CD14-positive monocyte (primary cell): Measurements from ENCODE around the gene HMCN1. TPM values are rescaled to one million over a fixed set of nuclear protein-coding genes. Genes with fewer than 3 reads are reported as not detected.

Source experiments
- DNase-seq, 3 donors: peaks; one replicate each; pipeline ENCODE4 v3.0.0-alpha.2; 2011 to 2022
- H2AFZ ChIP-seq: 2 replicates; pipeline ENCODE4 v1.6.0; 2012; ENCODE audit warnings: mild to moderate bottlenecking, low read depth, low read length, inconsistent platforms; ENCODE audit not compliant: insufficient read depth, poor library complexity, severe bottlenecking
- H3K27ac ChIP-seq, 2 donors: 1 replicate in 1 of 2; 2 replicates in 1 of 2; pipeline ENCODE4 v1.5.1; 2012 to 2013; ENCODE audit warnings: low read length in 2 of 2, control low read depth in 1 of 2, inconsistent platforms in 1 of 2, low read depth in 1 of 2, mild to moderate bottlenecking in 1 of 2
- H3K27me3 ChIP-seq, 2 donors: one replicate each; pipeline versions ENCODE4 v1.6.0 to v1.6.1; 2011 to 2013; ENCODE audit warnings: low read length in 2 of 2; ENCODE audit not compliant: control insufficient read depth in 2 of 2, insufficient read depth in 2 of 2
- H3K36me3 ChIP-seq, 2 donors: replicated peaks in 1 of 2; 1 replicate in 1 of 2; 2 replicates in 1 of 2; pipeline versions ENCODE4 v1.5.1 to v1.6.1; 2012 to 2013; ENCODE audit warnings: low read length in 2 of 2, control low read depth in 1 of 2, inconsistent platforms in 1 of 2, mild to moderate bottlenecking in 1 of 2; ENCODE audit not compliant: insufficient read depth in 2 of 2, control insufficient read depth in 1 of 2
- H3K4me1 ChIP-seq, 2 donors: 1 replicate in 1 of 2; 2 replicates in 1 of 2; pipeline versions ENCODE4 v1.5.1 to v1.6.1; 2012 to 2013; ENCODE audit warnings: low read length in 2 of 2, control low read depth in 1 of 2, inconsistent platforms in 1 of 2, mild to moderate bottlenecking in 1 of 2, moderate library complexity in 1 of 2; ENCODE audit not compliant: insufficient read depth in 2 of 2, control insufficient read depth in 1 of 2
- H3K4me2 ChIP-seq: replicated peaks from 2 replicates; pipeline ENCODE3; 2012; ENCODE audit warnings: low read length, moderate library complexity, mild to moderate bottlenecking; ENCODE audit not compliant: poor library complexity, severe bottlenecking; ENCODE audit errors: extremely low read depth
- H3K4me3 ChIP-seq, 3 experiments: fragments of 200-600 bp in 1 of 3; sonication (generic) in 1 of 3; replicated peaks in 1 of 3; 1 replicate in 2 of 3; 2 replicates in 1 of 3; pipeline ENCODE4 v1.5.1; 2011 to 2013; ENCODE audit warnings: low read length in 3 of 3, mild to moderate bottlenecking in 3 of 3, control low read depth in 2 of 3, low read depth in 2 of 3, inconsistent platforms in 1 of 3, moderate library complexity in 1 of 3
- H3K79me2 ChIP-seq: 2 replicates; pipeline ENCODE4 v1.6.0; 2012; ENCODE audit warnings: mild to moderate bottlenecking, control low read depth, inconsistent platforms, low read length, moderate library complexity; ENCODE audit not compliant: insufficient read depth
- H3K9ac ChIP-seq: 2 replicates; pipeline ENCODE4 v1.6.0; 2017; ENCODE audit warnings: low read length, mild to moderate bottlenecking; ENCODE audit not compliant: insufficient read depth, poor library complexity, severe bottlenecking
- H3K9me3 ChIP-seq, 2 donors: replicated peaks in 1 of 2; 1 replicate in 1 of 2; 2 replicates in 1 of 2; pipeline versions ENCODE4 v1.5.1 to v1.6.1; 2012 to 2013; ENCODE audit warnings: low read length in 2 of 2, control low read depth in 1 of 2; ENCODE audit not compliant: control insufficient read depth in 1 of 2, insufficient read depth in 1 of 2
- H4K20me1 ChIP-seq: 2 replicates; pipeline ENCODE4 v1.6.0; 2012; ENCODE audit warnings: mild to moderate bottlenecking, low read length, control low read depth, moderate library complexity; ENCODE audit not compliant: insufficient read depth
- H3K27ac Mint-ChIP-seq, 7 donors: one replicate each; pipeline ENCODE4 v1.8.0; 2020; ENCODE audit warnings: mild to moderate bottlenecking in 7 of 7, mixed read lengths in 7 of 7, moderate library complexity in 6 of 7, inconsistent platforms in 2 of 7
- H3K27me3 Mint-ChIP-seq, 3 donors: one replicate each; pipeline ENCODE4 v1.8.0; 2021 to 2022; ENCODE audit warnings: low read depth in 3 of 3, mild to moderate bottlenecking in 3 of 3, mixed read lengths in 3 of 3, moderate library complexity in 3 of 3, inconsistent platforms in 1 of 3
- H3K36me3 Mint-ChIP-seq, 2 donors: one replicate each; pipeline ENCODE4 v1.8.0; 2020; ENCODE audit warnings: mixed read lengths in 2 of 2, inconsistent platforms in 1 of 2, mild to moderate bottlenecking in 1 of 2
- H3K4me1 Mint-ChIP-seq: one replicate; pipeline ENCODE4 v1.8.0; 2020; ENCODE audit warnings: mild to moderate bottlenecking, mixed read lengths
- H3K4me3 Mint-ChIP-seq, 2 donors: one replicate each; pipeline ENCODE4 v1.8.0; 2020; ENCODE audit warnings: mild to moderate bottlenecking in 2 of 2, mixed read lengths in 2 of 2, moderate library complexity in 1 of 2
- H3K9me3 Mint-ChIP-seq, 7 donors: one replicate each; pipeline ENCODE4 v1.8.0; 2020 to 2022; ENCODE audit warnings: mixed read lengths in 7 of 7, mild to moderate bottlenecking in 6 of 7, moderate library complexity in 6 of 7, inconsistent platforms in 2 of 7
- WGBS: methylation state at CpG from one replicate; pipeline ENCODE4 v1.1.5; 2013; ENCODE audit warnings: missing lambda C conversion rate; ENCODE audit not compliant: insufficient coverage; 5-methylcytosine and 5-hydroxymethylcytosine counted together
- intact Hi-C, 2 donors: fragments of 100-400 bp; cut with micrococcal nuclease; formaldehyde crosslinking; loops; one replicate each; pipeline versions ENCODE4 v1.15.0 to v1.15.1; 2023
- polyA plus RNA-seq, 3 donors: library from polyadenylated mRNA; depleted of rRNA in 1 of 3; unstranded in 2 of 3; stranded (reverse) in 1 of 3; fragments of 300-500 nt in 2 of 3; fragments of >200 nt in 1 of 3; fragmentation: Illumina TruSeq in 2 of 3; gene quantifications; 1 replicate in 2 of 3; 2 replicates in 1 of 3; pipeline ENCODE4 v1.2.3, GENCODE V29; 2012 to 2021
- TF ChIP-seq, protein P1 (sequence below): fragments of 200-600 bp; IDR thresholded peaks from one replicate; pipeline ENCODE4 v1.8.0; 2022; ENCODE audit warnings: antibody characterized with exemption, mild to moderate bottlenecking

The HMCN1 gene
- polyA plus RNA-seq, 3 donors = not detected

DNA sequence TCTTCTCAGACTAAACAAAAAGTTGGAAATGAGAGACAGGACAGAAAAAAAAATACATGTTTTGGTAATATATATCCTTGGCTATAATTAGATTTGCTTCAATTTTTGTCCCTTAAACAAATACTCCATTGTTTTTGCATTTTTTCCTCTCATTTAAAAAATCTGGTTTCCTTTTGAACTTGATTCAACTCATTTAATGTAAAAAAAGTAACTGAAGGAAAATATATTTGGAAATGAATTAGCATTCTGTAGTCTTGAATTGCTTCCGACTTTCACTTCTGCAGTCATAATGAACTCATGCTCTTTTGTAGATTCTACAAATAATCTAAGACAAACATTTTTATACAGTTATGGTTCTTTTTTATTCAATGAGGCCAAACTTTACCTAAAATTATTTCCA, 309.1 kb downstream of the HMCN1 start:
- no peaks in the 10 kb centered on the region for H3K79me2 ChIP-seq
- H3K36me3 ChIP-seq = no peaks in the 10 kb centered on the region
- TF ChIP-seq, protein P1, sequence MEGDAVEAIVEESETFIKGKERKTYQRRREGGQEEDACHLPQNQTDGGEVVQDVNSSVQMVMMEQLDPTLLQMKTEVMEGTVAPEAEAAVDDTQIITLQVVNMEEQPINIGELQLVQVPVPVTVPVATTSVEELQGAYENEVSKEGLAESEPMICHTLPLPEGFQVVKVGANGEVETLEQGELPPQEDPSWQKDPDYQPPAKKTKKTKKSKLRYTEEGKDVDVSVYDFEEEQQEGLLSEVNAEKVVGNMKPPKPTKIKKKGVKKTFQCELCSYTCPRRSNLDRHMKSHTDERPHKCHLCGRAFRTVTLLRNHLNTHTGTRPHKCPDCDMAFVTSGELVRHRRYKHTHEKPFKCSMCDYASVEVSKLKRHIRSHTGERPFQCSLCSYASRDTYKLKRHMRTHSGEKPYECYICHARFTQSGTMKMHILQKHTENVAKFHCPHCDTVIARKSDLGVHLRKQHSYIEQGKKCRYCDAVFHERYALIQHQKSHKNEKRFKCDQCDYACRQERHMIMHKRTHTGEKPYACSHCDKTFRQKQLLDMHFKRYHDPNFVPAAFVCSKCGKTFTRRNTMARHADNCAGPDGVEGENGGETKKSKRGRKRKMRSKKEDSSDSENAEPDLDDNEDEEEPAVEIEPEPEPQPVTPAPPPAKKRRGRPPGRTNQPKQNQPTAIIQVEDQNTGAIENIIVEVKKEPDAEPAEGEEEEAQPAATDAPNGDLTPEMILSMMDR = no peak
- Mint-ChIP-seq H3K4me1 (no peaks in the 10 kb centered on the region), H3K36me3 (no peaks in the 10 kb centered on the region), H3K9me3 (peaks cover 0 to 4% (median 0%) of the 10 kb centered on the region in 7 donors), H3K27ac (no peak overlapping the region), H3K27me3 (no peaks in the 10 kb centered on the region), H3K4me3 (no peak overlapping the region)
- no peaks in the 10 kb centered on the region for H3K4me1 ChIP-seq
- WGBS = no CpG with 5 or more reads among the region's 1 CpG
- no peaks in the 10 kb centered on the region for H4K20me1 ChIP-seq
- no peak overlapping the region for H2AFZ ChIP-seq
- DNase-seq = no peak
- H3K4me2 ChIP-seq = no peak overlapping the region
- no peak overlapping the region for H3K9ac ChIP-seq
- no peak overlapping the region for H3K4me3 ChIP-seq
- H3K27ac ChIP-seq = no peak overlapping the region
- no peaks in the 10 kb centered on the region for H3K27me3 ChIP-seq
- intact Hi-C loops = no loop called here
- no peaks in the 10 kb centered on the region for H3K9me3 ChIP-seq

DNA sequence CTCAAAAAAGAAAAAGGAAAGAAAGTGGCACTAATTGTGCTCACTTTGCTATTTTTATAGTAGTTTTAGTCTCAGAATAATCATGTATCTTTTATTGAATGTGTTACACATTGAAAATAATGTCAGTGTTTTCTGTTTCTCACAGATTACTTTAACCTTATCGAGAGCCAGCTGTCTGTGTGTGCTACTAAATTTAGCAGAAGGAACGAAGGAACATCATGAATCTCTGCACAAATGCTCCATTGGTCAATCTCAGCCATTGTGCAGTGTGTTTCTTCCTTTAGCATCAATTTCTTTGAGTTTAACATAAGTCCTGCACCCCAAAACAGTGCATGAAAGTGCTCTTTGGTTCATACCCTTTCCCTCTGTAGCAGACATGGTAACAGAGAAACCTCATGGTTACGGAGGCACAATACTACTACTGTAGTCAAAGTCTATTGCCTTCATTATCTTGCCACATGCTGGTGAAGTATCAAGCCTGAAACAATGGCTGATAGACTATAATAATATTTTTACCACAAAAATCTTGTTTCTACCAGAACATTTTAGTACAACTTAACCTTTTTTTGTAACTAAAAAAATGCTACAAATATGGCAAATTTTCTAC, 310.0 kb downstream of the HMCN1 start:
- no peaks in the 10 kb centered on the region for H3K4me1 ChIP-seq
- no peak overlapping the region for H3K4me2 ChIP-seq
- Mint-ChIP-seq H3K27ac (no peak overlapping the region), H3K27me3 (no peaks in the 10 kb centered on the region), H3K4me3 (no peak overlapping the region), H3K36me3 (no peaks in the 10 kb centered on the region), H3K4me1 (no peaks in the 10 kb centered on the region), H3K9me3 (peaks cover 0 to 4% (median 0%) of the 10 kb centered on the region in 7 donors)
- DNase-seq = no peak
- no peak overlapping the region for H2AFZ ChIP-seq
- no peaks in the 10 kb centered on the region for H3K36me3 ChIP-seq
- WGBS = 94% methylated on average over 2 of the region's 3 CpGs
- no peak overlapping the region for H3K4me3 ChIP-seq
- no peak overlapping the region for H3K27ac ChIP-seq
- intact Hi-C loops = no loop called here
- no peak overlapping the region for H3K9ac ChIP-seq
- H4K20me1 ChIP-seq = no peaks in the 10 kb centered on the region
- no peaks in the 10 kb centered on the region for H3K9me3 ChIP-seq
- TF ChIP-seq, protein P1 = no peak
- no peaks in the 10 kb centered on the region for H3K27me3 ChIP-seq
- H3K79me2 ChIP-seq = no peaks in the 10 kb centered on the region
